ENCODE measurements around the gene MAP3K7. TPM values are rescaled to one million over a fixed set of nuclear protein-coding genes. Genes with fewer than 3 reads are reported as not detected.
A peak's percentile ranks its signal among the peaks of the same experiment; 100 is the strongest.

The MAP3K7 gene
- total and polyA plus RNA-seq, 2 experiments from 2014 or later: 32.9 to 36.9 TPM

DNA sequence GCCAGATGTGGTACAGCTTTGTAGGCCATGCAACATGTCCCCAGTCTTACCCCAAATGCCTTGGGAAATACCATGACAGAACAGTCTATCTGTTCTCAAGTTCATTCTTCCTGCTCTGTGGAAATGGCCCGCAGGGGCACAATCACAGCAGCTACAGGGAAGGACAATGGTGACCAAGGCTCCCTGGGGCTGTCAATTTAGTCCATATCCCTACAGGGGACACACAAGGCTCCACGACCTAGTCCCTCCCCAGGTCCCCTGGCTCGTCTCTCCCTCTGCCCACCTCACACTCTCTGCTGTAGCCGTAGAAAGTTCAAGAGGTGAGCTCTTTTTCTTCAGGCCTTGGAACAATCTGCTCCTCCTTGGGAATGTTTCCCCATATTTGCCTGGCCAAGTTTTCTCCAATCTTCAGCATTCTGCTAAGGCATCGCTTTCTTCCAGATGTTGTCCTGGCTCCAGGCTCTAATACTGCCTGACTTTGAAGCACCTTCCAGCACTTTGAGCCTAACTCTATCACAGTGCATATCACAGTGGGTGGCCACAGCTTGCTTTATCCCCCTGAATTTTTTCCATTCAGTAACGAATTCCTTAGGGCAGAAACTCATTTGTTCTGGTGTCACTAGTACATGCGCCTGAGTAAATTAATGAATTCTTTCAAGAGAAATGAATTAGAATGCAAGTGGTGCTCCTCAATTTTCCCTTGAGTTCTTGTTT lies 92.6 kb downstream of the MAP3K7 start:
- in situ Hi-C loops (cut with MboI): no loop called here
- Histone ChIP-seq H3K9me2 (ENCODE audit: insufficient read depth) (no peaks in the 10 kb centered on the region), H2AFZ (no peak overlapping the region), H3K4me3 (no peak overlapping the region), H3K9ac (no peak overlapping the region), H3K36me3 (ENCODE audit: low read depth) (no peaks in the 10 kb centered on the region), H3K9me3 (ENCODE audit: low read depth) (no peaks in the 10 kb centered on the region), H3K27me3 (replicated peaks; ENCODE audit: insufficient read depth) (peaks cover 5% of the 10 kb centered on the region), H4K20me1 (ENCODE audit: insufficient read depth) (no peaks in the 10 kb centered on the region), H3K27ac (no peak overlapping the region), H3K4me1 (ENCODE audit: insufficient read depth) (no peaks in the 10 kb centered on the region), H3F3A (ENCODE audit: insufficient read depth) (no peaks in the 10 kb centered on the region), H3K79me2 (ENCODE audit: insufficient read depth) (no peaks in the 10 kb centered on the region), H3K4me2 (ENCODE audit: unreplicated experiment) (no peak overlapping the region)
- no peak for DNase-seq
- TF ChIP-seq EZH2phosphoT487 (IDR thresholded peaks at IDR 0.05; ENCODE audit: insufficient read depth, low read depth): no peak
- no peak for TF ChIP-seq EZH2 (IDR thresholded peaks at IDR 0.05; ENCODE audit: insufficient read depth, poor library complexity, severe bottlenecking)
- 27% methylated on average over 7 of the region's 7 CpGs for WGBS, 2 experiments (ENCODE audit: low coverage in 1 of 2, low lambda C conversion rate in 2 of 2, missing lambda C conversion rate in 2 of 2)

DNA sequence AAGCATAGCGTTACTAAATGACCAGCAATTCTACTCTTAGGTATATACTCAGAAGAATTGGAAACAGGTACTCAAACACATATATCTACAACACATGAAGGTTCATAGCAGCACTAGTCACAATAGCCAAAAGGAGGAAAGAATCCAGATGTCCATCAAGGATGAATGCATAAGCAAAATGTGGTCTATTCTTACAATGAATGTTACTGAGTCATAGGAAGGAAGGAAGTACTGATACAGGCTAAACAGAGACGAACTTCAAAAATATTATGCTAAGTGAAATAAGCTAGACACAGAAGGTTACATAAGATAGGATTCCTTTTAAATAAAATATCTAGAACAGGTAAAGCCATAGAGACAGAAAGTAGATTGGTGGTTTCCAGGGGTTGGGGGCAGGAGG lies 93.5 kb downstream of the MAP3K7 start:
- Histone ChIP-seq H4K20me1 (ENCODE audit: insufficient read depth) (no peaks in the 10 kb centered on the region), H3K79me2 (ENCODE audit: insufficient read depth) (no peaks in the 10 kb centered on the region), H3K4me1 (ENCODE audit: insufficient read depth) (no peaks in the 10 kb centered on the region), H3K9ac (no peak overlapping the region), H3K9me2 (ENCODE audit: insufficient read depth) (no peaks in the 10 kb centered on the region), H2AFZ (no peak overlapping the region), H3K36me3 (ENCODE audit: low read depth) (no peaks in the 10 kb centered on the region), H3K9me3 (ENCODE audit: low read depth) (no peaks in the 10 kb centered on the region), H3K4me2 (ENCODE audit: unreplicated experiment) (no peak overlapping the region), H3K4me3 (no peak overlapping the region), H3K27me3 (replicated peaks; ENCODE audit: insufficient read depth) (peaks cover 9% of the 10 kb centered on the region), H3F3A (ENCODE audit: insufficient read depth) (no peaks in the 10 kb centered on the region), H3K27ac (no peak overlapping the region)
- peak; percentile 10 for DNase-seq
- TF ChIP-seq EZH2 (IDR thresholded peaks at IDR 0.05; ENCODE audit: insufficient read depth, poor library complexity, severe bottlenecking): no peak
- TF ChIP-seq EZH2phosphoT487 (IDR thresholded peaks at IDR 0.05; ENCODE audit: insufficient read depth, low read depth): no peak
- in situ Hi-C loops (cut with MboI): no loop called here
- 45 to 54% methylated on average over 2 of the region's 2 CpGs for WGBS, 2 experiments (ENCODE audit: low coverage in 1 of 2, low lambda C conversion rate in 2 of 2, missing lambda C conversion rate in 2 of 2)

DNA sequence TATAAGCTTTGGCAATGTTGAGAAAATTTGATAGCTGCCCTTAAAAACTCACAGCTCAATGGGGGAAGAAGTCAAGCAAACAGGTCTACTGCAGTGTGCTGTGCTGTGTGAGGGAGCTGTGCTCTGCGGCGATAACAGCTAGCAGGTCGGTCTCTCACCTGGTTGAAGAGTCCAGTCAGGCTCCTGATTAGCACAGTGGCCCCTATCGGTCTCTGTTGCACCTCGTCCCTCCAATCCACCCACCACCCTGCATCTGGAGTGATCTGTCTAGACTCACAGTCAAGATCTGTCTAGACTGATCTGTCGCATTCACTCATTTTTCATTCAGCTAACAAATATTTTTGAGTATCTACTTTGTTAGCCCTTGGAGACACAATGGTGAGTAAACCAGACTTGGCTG lies 94.1 kb downstream of the MAP3K7 start:
- Histone ChIP-seq H3K36me3 (ENCODE audit: low read depth) (no peaks in the 10 kb centered on the region), H3K9ac (no peak overlapping the region), H3K9me2 (ENCODE audit: insufficient read depth) (no peaks in the 10 kb centered on the region), H3F3A (ENCODE audit: insufficient read depth) (no peaks in the 10 kb centered on the region), H3K9me3 (ENCODE audit: low read depth) (no peaks in the 10 kb centered on the region), H3K27ac (no peak overlapping the region), H3K4me1 (ENCODE audit: insufficient read depth) (no peaks in the 10 kb centered on the region), H3K79me2 (ENCODE audit: insufficient read depth) (no peaks in the 10 kb centered on the region), H3K27me3 (replicated peaks; ENCODE audit: insufficient read depth) (peaks cover 9% of the 10 kb centered on the region), H4K20me1 (ENCODE audit: insufficient read depth) (no peaks in the 10 kb centered on the region), H3K4me3 (no peak overlapping the region), H3K4me2 (ENCODE audit: unreplicated experiment) (no peak overlapping the region), H2AFZ (no peak overlapping the region)
- no peak for DNase-seq
- 83 to 89% methylated on average over 6 of the region's 6 CpGs for WGBS, 2 experiments (ENCODE audit: low coverage in 1 of 2, low lambda C conversion rate in 2 of 2, missing lambda C conversion rate in 2 of 2)
- TF ChIP-seq EZH2 (IDR thresholded peaks at IDR 0.05; ENCODE audit: insufficient read depth, poor library complexity, severe bottlenecking) (no peak), EZH2phosphoT487 (IDR thresholded peaks at IDR 0.05; ENCODE audit: insufficient read depth, low read depth) (no peak)
- in situ Hi-C loops (cut with MboI): no loop called here

DNA sequence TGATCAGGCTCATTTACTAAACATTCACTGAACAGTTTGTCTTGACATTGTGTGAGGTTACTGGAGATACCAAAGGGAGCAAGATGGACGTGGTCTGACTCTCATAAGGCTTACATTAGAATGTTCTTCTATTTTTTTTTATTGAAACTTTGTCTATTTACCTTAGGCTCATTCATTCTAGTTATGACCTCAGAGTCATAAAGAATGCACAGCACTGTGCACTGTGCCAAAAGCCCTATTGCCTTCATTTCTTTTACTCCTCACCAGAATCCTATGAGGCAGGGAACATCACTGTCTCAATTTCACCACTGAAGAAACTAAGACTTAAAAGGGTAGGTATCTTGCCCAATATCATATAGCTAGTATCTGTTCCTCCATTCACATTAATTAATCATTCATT lies 94.5 kb downstream of the MAP3K7 start:
- peaks cover 9% of the 10 kb centered on the region for H3K27me3 ChIP-seq (replicated peaks; ENCODE audit: insufficient read depth)
- no peaks in the 10 kb centered on the region for H3K79me2 ChIP-seq (ENCODE audit: insufficient read depth)
- 18 to 27% methylated on average over 1 of the region's 1 CpG for WGBS, 2 experiments (ENCODE audit: low coverage in 1 of 2, low lambda C conversion rate in 2 of 2, missing lambda C conversion rate in 2 of 2)
- no peak overlapping the region for H2AFZ ChIP-seq
- no peak overlapping the region for H3K4me3 ChIP-seq
- H3K9me3 ChIP-seq (ENCODE audit: low read depth): no peaks in the 10 kb centered on the region
- DNase-seq: no peak
- no peaks in the 10 kb centered on the region for H4K20me1 ChIP-seq (ENCODE audit: insufficient read depth)
- H3K4me1 ChIP-seq (ENCODE audit: insufficient read depth): no peaks in the 10 kb centered on the region
- H3F3A ChIP-seq (ENCODE audit: insufficient read depth): no peaks in the 10 kb centered on the region
- H3K9ac ChIP-seq: no peak overlapping the region
- no peaks in the 10 kb centered on the region for H3K9me2 ChIP-seq (ENCODE audit: insufficient read depth)
- no peak for TF ChIP-seq EZH2phosphoT487 (IDR thresholded peaks at IDR 0.05; ENCODE audit: insufficient read depth, low read depth)
- TF ChIP-seq EZH2 (IDR thresholded peaks at IDR 0.05; ENCODE audit: insufficient read depth, poor library complexity, severe bottlenecking): no peak
- no peak overlapping the region for H3K27ac ChIP-seq
- no peak overlapping the region for H3K4me2 ChIP-seq (ENCODE audit: unreplicated experiment)
- in situ Hi-C loops (cut with MboI): no loop called here
- no peaks in the 10 kb centered on the region for H3K36me3 ChIP-seq (ENCODE audit: low read depth)
